OCI-LY1 (cell line): Measurements from ENCODE around the gene LAMC2.

Experiments
- CTCF ChIP-seq: fragments of 200-600 bp; sonication (generic), shearing (Covaris generic); IDR thresholded peaks from 2 replicates; pipeline ENCODE4 v1.5.1; 2017; ENCODE audit warnings: mild to moderate bottlenecking, antibody characterized with exemption, low read length, moderate library complexity, mixed read lengths
- EZH2 ChIP-seq: fragments of 200-600 bp; sonication (generic), shearing (Covaris generic); IDR thresholded peaks from 2 replicates; pipeline ENCODE4 v1.8.0; 2017; ENCODE audit warnings: borderline replicate concordance, mixed run types, mild to moderate bottlenecking, antibody characterized with exemption, low read length, moderate library complexity, mixed read lengths

- TF ChIP-seq CTCF (no peak), EZH2 (no peak)
These were observed 46.7 kb upstream of the LAMC2 start for GRCh38 chr1:183139281-183139942.
